Mesenchymal stem cell (in vitro differentiated cells and primary cell): ENCODE results near the gene SLC4A11.
A peak's percentile ranks its signal among the peaks of the same experiment; 100 is the strongest.

ENCODE experiments used
- DNase-seq: peaks from one replicate; pipeline ENCODE4 v3.0.0-alpha.2; 2013
- H2AFZ ChIP-seq: one replicate; pipeline ENCODE4 v1.6.1; 2013; ENCODE audit warnings: low read depth, mild to moderate bottlenecking, control low read depth, inconsistent platforms, low read length, moderate library complexity
- H2AK5ac ChIP-seq: 2 replicates; pipeline ENCODE4 v1.6.1; 2013; ENCODE audit warnings: low read length, moderate library complexity, mild to moderate bottlenecking, inconsistent platforms; ENCODE audit not compliant: severe bottlenecking
- H2BK120ac ChIP-seq: one replicate; pipeline ENCODE4 v1.6.1; 2013; ENCODE audit warnings: low read depth, mild to moderate bottlenecking, inconsistent platforms, low read length, moderate library complexity
- H2BK12ac ChIP-seq, 2 experiments: one replicate each; pipeline ENCODE4 v1.6.1; 2013; ENCODE audit warnings: inconsistent platforms in 2 of 2, low read length in 2 of 2, mild to moderate bottlenecking in 2 of 2, moderate library complexity in 2 of 2, control low read depth in 1 of 2
- H2BK15ac ChIP-seq: one replicate; pipeline ENCODE4 v1.6.1; 2013; ENCODE audit warnings: mild to moderate bottlenecking, low read depth, inconsistent platforms; ENCODE audit not compliant: poor library complexity, severe bottlenecking
- H2BK5ac ChIP-seq: 2 replicates; pipeline ENCODE4 v1.6.1; 2013; ENCODE audit warnings: low read depth, mild to moderate bottlenecking, low read length, control low read depth, inconsistent platforms; ENCODE audit not compliant: poor library complexity, severe bottlenecking
- H3K14ac ChIP-seq, 2 experiments: one replicate each; pipeline ENCODE4 v1.6.1; 2013; ENCODE audit warnings: inconsistent platforms in 2 of 2, low read length in 2 of 2, control low read depth in 1 of 2, mild to moderate bottlenecking in 1 of 2, moderate library complexity in 1 of 2
- H3K18ac ChIP-seq, 2 experiments: one replicate each; pipeline ENCODE4 v1.6.1; 2013; ENCODE audit warnings: inconsistent platforms in 2 of 2, low read length in 2 of 2, control low read depth in 1 of 2, low read depth in 1 of 2, mild to moderate bottlenecking in 1 of 2
- H3K23ac ChIP-seq, 2 experiments: one replicate each; pipeline ENCODE4 v1.6.1; 2013; ENCODE audit warnings: inconsistent platforms in 2 of 2, low read length in 2 of 2, mild to moderate bottlenecking in 2 of 2, moderate library complexity in 2 of 2, control low read depth in 1 of 2
- H3K27ac ChIP-seq: 2 replicates; pipeline ENCODE4 v1.5.1; 2013; ENCODE audit warnings: mild to moderate bottlenecking, moderate library complexity, low read length, control low read depth, inconsistent platforms; ENCODE audit not compliant: poor library complexity, severe bottlenecking
- H3K27me3 ChIP-seq, 2 experiments: 2 replicates each; pipeline versions ENCODE4 v1.6.1 to v1.7.0; 2013; ENCODE audit warnings: low read length in 2 of 2, mild to moderate bottlenecking in 2 of 2, moderate library complexity in 2 of 2, control low read depth in 1 of 2, inconsistent platforms in 1 of 2; ENCODE audit not compliant: control insufficient read depth in 1 of 2, insufficient read depth in 1 of 2
- H3K36me3 ChIP-seq, 2 experiments: 2 replicates each; pipeline versions ENCODE4 v1.6.1 to v1.7.0; 2013; ENCODE audit warnings: low read length in 2 of 2, control low read depth in 1 of 2, inconsistent platforms in 1 of 2, low read depth in 1 of 2, mild to moderate bottlenecking in 1 of 2; ENCODE audit not compliant: insufficient read depth in 2 of 2, control insufficient read depth in 1 of 2
- H3K4ac ChIP-seq, 2 experiments: one replicate each; pipeline ENCODE4 v1.6.1; 2013; ENCODE audit warnings: inconsistent platforms in 2 of 2, low read length in 2 of 2, mild to moderate bottlenecking in 2 of 2, moderate library complexity in 2 of 2, control low read depth in 1 of 2, low read depth in 1 of 2
- H3K4me1 ChIP-seq: 2 replicates; pipeline ENCODE4 v1.6.1; 2013; ENCODE audit warnings: low read depth, low read length, control low read depth; ENCODE audit not compliant: control insufficient read depth, insufficient read depth
- H3K4me2 ChIP-seq: 2 replicates; pipeline ENCODE4 v1.6.1; 2013; ENCODE audit warnings: low read length, mild to moderate bottlenecking, inconsistent platforms; ENCODE audit not compliant: poor library complexity, severe bottlenecking
- H3K4me3 ChIP-seq, 2 experiments: 2 replicates each; pipeline versions ENCODE4 v1.5.1 to v1.7.0; 2013; ENCODE audit warnings: low read length in 2 of 2, mild to moderate bottlenecking in 2 of 2, control low read depth in 1 of 2, low read depth in 1 of 2; ENCODE audit not compliant: insufficient read depth in 1 of 2
- H3K79me1 ChIP-seq: replicated peaks from 2 replicates; pipeline ENCODE4 v1.6.1; 2013; ENCODE audit warnings: mild to moderate bottlenecking, control low read depth, low read length, inconsistent platforms; ENCODE audit not compliant: poor library complexity, severe bottlenecking
- H3K9ac ChIP-seq: 2 replicates; pipeline ENCODE4 v1.7.0; 2013; ENCODE audit warnings: mild to moderate bottlenecking, low read length, moderate library complexity
- H3K9me3 ChIP-seq: 2 replicates; pipeline ENCODE4 v1.7.0; 2013; ENCODE audit warnings: mild to moderate bottlenecking, low read length; ENCODE audit not compliant: control insufficient read depth
- H4K8ac ChIP-seq: one replicate; pipeline ENCODE4 v1.6.1; 2013; ENCODE audit warnings: inconsistent platforms, mild to moderate bottlenecking, low read length, moderate library complexity
- H4K91ac ChIP-seq: one replicate; pipeline ENCODE4 v1.6.1; 2013; ENCODE audit warnings: mild to moderate bottlenecking, low read length, inconsistent platforms
- WGBS: methylation state at CpG from one replicate; pipeline ENCODE4 v1.1.7; 2013; ENCODE audit warnings: mixed read lengths; 5-methylcytosine and 5-hydroxymethylcytosine counted together

The SLC4A11 gene

DNA sequence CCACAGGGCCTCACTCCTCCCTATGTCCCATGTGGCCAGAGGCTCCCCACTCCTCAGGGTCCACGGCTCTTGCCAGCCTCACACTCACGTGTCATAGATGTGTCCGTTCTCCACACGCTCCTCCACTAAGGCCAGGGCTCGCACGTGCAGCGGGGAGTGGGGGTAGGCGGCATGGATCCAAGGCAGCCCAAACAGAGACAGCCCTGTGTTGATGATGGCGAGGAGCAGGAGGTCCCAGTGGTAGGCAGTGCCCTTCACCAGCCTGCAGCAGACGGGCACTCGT is 10.3 kb downstream of the SLC4A11 start:
- Histone ChIP-seq H3K36me3 (peaks cover 12 to 63% of the 10 kb centered on the region in 2 experiments), H2AK5ac (no peak overlapping the region), H3K27ac (no peak overlapping the region), H3K9me3 (no peaks in the 10 kb centered on the region), H2BK120ac (no peak overlapping the region), H3K4ac (no peak overlapping the region), H3K79me1 (no peaks in the 10 kb centered on the region), H3K4me2 (no peak overlapping the region), H3K27me3 (peaks cover 0 to 4% of the 10 kb centered on the region in 2 experiments), H2BK12ac (no peak overlapping the region), H3K4me1 (peaks cover 28% of the 10 kb centered on the region), H3K23ac (no peak overlapping the region), H3K14ac (no peak overlapping the region), H4K91ac (no peak overlapping the region), H2BK5ac (no peak overlapping the region), H3K9ac (no peak overlapping the region), H3K18ac (no peak overlapping the region), H2AFZ (no peak overlapping the region), H2BK15ac (no peak overlapping the region), H3K4me3 (no peak overlapping the region), H4K8ac (no peak overlapping the region)
- no peak for DNase-seq
- 99% methylated on average over 11 of the region's 11 CpGs for WGBS

DNA sequence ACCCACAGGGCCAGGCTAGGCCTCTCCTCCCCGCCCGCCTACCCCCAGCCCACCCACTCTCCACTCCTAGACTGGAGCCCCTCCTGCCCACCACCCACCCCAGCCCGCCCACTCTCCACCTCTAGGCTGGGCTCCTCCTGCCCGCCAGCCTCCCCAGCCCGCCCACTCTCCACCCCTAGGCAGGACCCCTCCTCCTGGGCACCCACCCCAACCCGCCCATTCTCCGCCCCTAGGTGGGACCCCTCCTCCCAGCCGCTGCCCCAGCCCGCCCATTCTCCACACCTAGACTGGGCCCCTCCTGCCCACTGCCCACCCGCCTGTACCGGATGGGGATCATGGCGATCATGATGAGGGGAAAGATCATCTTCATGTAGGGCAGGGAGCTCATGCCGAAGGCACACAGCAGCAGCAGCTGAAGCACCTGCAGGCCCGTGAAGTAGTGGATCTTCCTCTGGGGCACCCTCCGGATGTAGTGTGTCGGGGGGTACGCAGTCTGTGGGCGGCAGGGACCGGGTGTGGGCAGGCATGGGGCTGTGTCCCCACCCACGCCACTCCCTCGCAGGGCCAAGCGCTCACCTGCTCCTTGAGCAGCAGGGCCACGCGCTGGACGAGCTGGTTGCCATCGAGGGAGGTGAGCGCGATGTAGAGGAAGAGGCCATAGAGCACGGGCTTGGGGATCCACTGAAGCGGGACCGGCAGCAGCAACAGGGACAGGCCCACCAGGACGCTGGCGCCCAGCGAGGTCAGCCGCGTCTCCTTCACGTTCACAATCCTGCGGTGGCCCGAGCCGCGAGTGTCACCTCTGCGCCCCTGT is 10.8 kb downstream of the SLC4A11 start:
- Histone ChIP-seq H2AK5ac (no peak overlapping the region), H2AFZ (no peak overlapping the region), H3K9me3 (no peaks in the 10 kb centered on the region), H3K27ac (no peak overlapping the region), H3K18ac (no peak overlapping the region), H3K4ac (no peak overlapping the region), H3K14ac (no peak overlapping the region), H2BK12ac (no peak overlapping the region), H3K4me3 (no peak overlapping the region), H3K79me1 (no peaks in the 10 kb centered on the region), H2BK15ac (no peak overlapping the region), H3K9ac (no peak overlapping the region), H3K23ac (no peak overlapping the region), H3K4me2 (no peak overlapping the region), H4K91ac (peak overlapping the region; percentile 20), H4K8ac (peak overlapping the region; percentile 5), H3K4me1 (peaks cover 33% of the 10 kb centered on the region), H2BK120ac (no peak overlapping the region), H2BK5ac (no peak overlapping the region), H3K36me3 (peaks cover 17 to 64% of the 10 kb centered on the region in 2 experiments), H3K27me3 (peaks cover 0 to 4% of the 10 kb centered on the region in 2 experiments)
- DNase-seq: no peak
- WGBS: 91% methylated on average over 41 of the region's 42 CpGs

DNA sequence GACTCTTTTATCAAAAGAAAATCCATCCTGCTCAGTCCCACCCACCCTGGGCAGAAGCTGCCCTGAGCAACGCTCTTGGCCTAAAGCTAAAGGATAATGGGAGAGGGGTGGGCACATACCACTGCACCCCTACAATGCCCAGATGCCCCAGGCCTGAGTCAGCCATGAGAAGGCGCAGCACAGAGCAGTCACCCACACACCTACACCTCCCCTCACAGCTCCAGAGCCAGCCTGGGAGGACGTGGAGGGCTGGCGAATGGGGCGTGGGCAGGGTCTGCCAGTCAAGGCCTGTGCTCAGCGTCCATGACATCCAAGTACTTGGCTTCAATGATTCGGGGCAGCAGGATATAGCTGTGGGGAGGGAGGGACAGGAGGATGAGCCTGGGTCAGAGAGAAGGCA is 11.5 kb downstream of the SLC4A11 start:
- no peak overlapping the region for H3K9ac ChIP-seq
- peaks cover 39% of the 10 kb centered on the region for H3K4me1 ChIP-seq
- peaks cover 24 to 66% of the 10 kb centered on the region in 2 experiments for H3K36me3 ChIP-seq
- H3K9me3 ChIP-seq: no peaks in the 10 kb centered on the region
- H4K8ac ChIP-seq: no peak overlapping the region
- peak overlapping the region; percentile 7 for H4K91ac ChIP-seq
- no peak overlapping the region for H2BK120ac ChIP-seq
- H3K14ac ChIP-seq: no peak overlapping the region
- no peak overlapping the region for H3K4me3 ChIP-seq
- H3K79me1 ChIP-seq: no peaks in the 10 kb centered on the region
- H3K27me3 ChIP-seq: peaks cover 0 to under 1% of the 10 kb centered on the region in 2 experiments
- H2BK12ac ChIP-seq: no peak overlapping the region
- H2AFZ ChIP-seq: no peak overlapping the region
- no peak overlapping the region for H3K4ac ChIP-seq
- no peak for DNase-seq
- no peak overlapping the region for H3K18ac ChIP-seq
- no peak overlapping the region for H3K4me2 ChIP-seq
- H2BK5ac ChIP-seq: no peak overlapping the region
- no peak overlapping the region for H2BK15ac ChIP-seq
- WGBS: 74% methylated on average over 5 of the region's 7 CpGs
- H2AK5ac ChIP-seq: peak overlapping the region; percentile 13
- H3K23ac ChIP-seq: no peak overlapping the region
- no peak overlapping the region for H3K27ac ChIP-seq

DNA sequence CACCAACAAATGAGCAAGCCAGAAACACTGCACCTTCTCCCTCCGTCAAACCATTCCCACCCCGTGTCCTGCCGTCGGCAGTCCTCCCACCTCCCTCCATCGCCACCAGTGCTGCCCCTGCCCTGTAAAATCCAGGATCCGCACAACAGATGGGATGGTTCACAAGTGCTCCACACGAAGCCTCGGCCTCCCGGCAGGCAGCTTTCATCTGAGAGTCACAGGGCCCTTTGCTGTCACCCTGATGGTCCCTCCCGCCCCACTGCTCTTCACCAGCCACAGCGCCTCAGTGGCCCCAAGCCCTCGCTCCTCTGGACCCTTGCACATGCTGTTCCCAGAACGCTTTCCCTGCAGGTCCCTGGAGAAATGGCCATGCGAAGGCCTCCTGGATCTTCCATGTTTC is 12.1 kb downstream of the SLC4A11 start:
- Histone ChIP-seq H3K79me1 (no peaks in the 10 kb centered on the region), H3K4ac (no peak overlapping the region), H4K8ac (no peak overlapping the region), H3K36me3 (peaks cover 28 to 68% of the 10 kb centered on the region in 2 experiments), H3K27ac (no peak overlapping the region), H2BK5ac (no peak overlapping the region), H4K91ac (no peak overlapping the region), H2AK5ac (no peak overlapping the region), H3K27me3 (no peaks in the 10 kb centered on the region), H2BK15ac (no peak overlapping the region), H3K4me1 (peaks cover 45% of the 10 kb centered on the region), H3K4me2 (no peak overlapping the region), H2BK12ac (no peak overlapping the region), H2AFZ (no peak overlapping the region), H3K9me3 (no peaks in the 10 kb centered on the region), H3K18ac (no peak overlapping the region), H3K23ac (no peak overlapping the region), H2BK120ac (no peak overlapping the region), H3K4me3 (no peak overlapping the region), H3K9ac (no peak overlapping the region), H3K14ac (no peak overlapping the region)
- DNase-seq: no peak
- WGBS: 93% methylated on average over 14 of the region's 14 CpGs
